ENCODE measurements around the gene MAP2K5.

GRCh38 chr15:67504056-67504455 lies 38.4 kb upstream of the MAP2K5 start:
- no peak for TF ChIP-seq CTCF (tag by site-specific recombination; IDR thresholded peaks at IDR 0.05)
- no peak for TF ChIP-seq YY1 (tag by site-specific recombination; IDR thresholded peaks at IDR 0.05)
- no peak for TF ChIP-seq ZNF768 (tag by site-specific recombination; IDR thresholded peaks at IDR 0.05)
- no peak for TF ChIP-seq ZNF423 (tag by site-specific recombination; IDR thresholded peaks at IDR 0.05)
